IMR-90 (cell line): Measurements from ENCODE around the gene RIPOR2. TPM values are rescaled to one million over a fixed set of nuclear protein-coding genes. Genes with fewer than 3 reads are reported as not detected.

Experiments used
- ATAC-seq: fragments of 200-7000 bp; cut with Tn5 transposase; 2 replicates; pipeline ENCODE4 v1.9.1; 2020; ENCODE audit warnings: low read depth, mild to moderate bottlenecking, moderate library complexity
- BruUV-seq: library from RNA; stranded (reverse); fragments of 400-500 nt; replicated peaks from 2 replicates; lab custom pipeline; 2021; lab: Mats Ljungman, UMichigan
- CTCF ChIA-PET: fragments of 300-600 bp; formaldehyde crosslinking; extraction: SDS; loops from one replicate; lab custom pipeline; 2021; ENCODE audit warnings: antibody characterized with exemption; lab: Yijun Ruan, JAX
- POLR2A ChIA-PET: fragments of 300-600 bp; sonication (Branson Sonifier 250); formaldehyde crosslinking; loops from one replicate; lab custom pipeline; 2022; ENCODE audit warnings: antibody characterized with exemption; ENCODE audit not compliant: unreplicated experiment; lab: Charles Lee
- DNase-seq: peaks from one replicate; pipeline ENCODE4 v3.0.0; 2013
- H2AFZ ChIP-seq: replicated peaks from 2 replicates; pipeline ENCODE3; 2013; ENCODE audit warnings: low read length, mild to moderate bottlenecking; ENCODE audit not compliant: poor library complexity
- H2AK5ac ChIP-seq: 2 replicates; pipeline ENCODE4 v1.6.1; 2013; ENCODE audit warnings: low read depth, low read length, inconsistent platforms
- H2AK9ac ChIP-seq: replicated peaks from 2 replicates; pipeline ENCODE3; 2013; ENCODE audit warnings: mild to moderate bottlenecking, low read depth, low read length, moderate library complexity; ENCODE audit not compliant: poor library complexity
- H2BK120ac ChIP-seq: 2 replicates; pipeline ENCODE4 v1.6.1; 2013; ENCODE audit warnings: low read depth, low read length, inconsistent platforms
- H2BK15ac ChIP-seq: 3 replicates; pipeline ENCODE4 v1.6.1; 2013; ENCODE audit warnings: low read depth, low read length, inconsistent platforms
- H2BK20ac ChIP-seq: 2 replicates; pipeline ENCODE4 v1.6.1; 2013; ENCODE audit warnings: low read depth, mild to moderate bottlenecking, inconsistent platforms, low read length, moderate library complexity
- H2BK5ac ChIP-seq: 2 replicates; pipeline ENCODE4 v1.6.1; 2013; ENCODE audit warnings: mild to moderate bottlenecking, low read depth, low read length, inconsistent platforms; ENCODE audit not compliant: poor library complexity, severe bottlenecking
- H3K14ac ChIP-seq: replicated peaks from 2 replicates; pipeline ENCODE4 v1.6.1; 2013; ENCODE audit warnings: low read depth, low read length, inconsistent platforms
- H3K18ac ChIP-seq: 2 replicates; pipeline ENCODE4 v1.6.1; 2013; ENCODE audit warnings: low read depth, low read length, control low read depth
- H3K23ac ChIP-seq: 2 replicates; pipeline ENCODE4 v1.6.1; 2013; ENCODE audit warnings: low read depth, low read length, inconsistent platforms
- H3K27ac ChIP-seq: 2 replicates; pipeline ENCODE4 v1.5.1; 2013; ENCODE audit warnings: mild to moderate bottlenecking, control low read depth, low read length; ENCODE audit not compliant: insufficient read depth
- H3K27me3 ChIP-seq: 2 replicates; pipeline ENCODE4 v1.6.1; 2013; ENCODE audit warnings: low read length; ENCODE audit not compliant: control insufficient read depth, insufficient read depth
- H3K36me3 ChIP-seq: 2 replicates; pipeline ENCODE4 v1.6.1; 2013; ENCODE audit warnings: low read length, mixed read lengths; ENCODE audit not compliant: control insufficient read depth, insufficient read depth
- H3K4ac ChIP-seq: 2 replicates; pipeline ENCODE4 v1.6.1; 2013; ENCODE audit warnings: low read depth, low read length, inconsistent platforms
- H3K4me1 ChIP-seq: 2 replicates; pipeline ENCODE4 v1.6.1; 2013; ENCODE audit warnings: low read length, mixed read lengths; ENCODE audit not compliant: control insufficient read depth, insufficient read depth
- H3K4me2 ChIP-seq: 2 replicates; pipeline ENCODE4 v1.6.1; 2013; ENCODE audit warnings: low read depth, mild to moderate bottlenecking, control low read depth, low read length, moderate library complexity
- H3K4me3 ChIP-seq: 2 replicates; pipeline ENCODE4 v1.5.1; 2013; ENCODE audit warnings: low read depth, mild to moderate bottlenecking, control low read depth, low read length, moderate library complexity; ENCODE audit not compliant: insufficient read depth
- H3K56ac ChIP-seq: 2 replicates; pipeline ENCODE4 v1.6.1; 2013; ENCODE audit warnings: low read length, inconsistent platforms; ENCODE audit not compliant: insufficient read depth; ENCODE audit errors: extremely low read depth
- H3K79me1 ChIP-seq, 2 experiments: 2 replicates each; pipeline ENCODE4 v1.6.1; 2013; ENCODE audit warnings: low read length in 2 of 2, inconsistent platforms in 1 of 2, low read depth in 1 of 2
- H3K9ac ChIP-seq: 2 replicates; pipeline ENCODE4 v1.6.1; 2013; ENCODE audit warnings: low read depth, low read length, control low read depth
- H3K9me1 ChIP-seq: 2 replicates; pipeline ENCODE4 v1.6.1; 2013; ENCODE audit warnings: low read length, inconsistent platforms; ENCODE audit not compliant: insufficient read depth
- H3K9me3 ChIP-seq: 2 replicates; pipeline ENCODE4 v1.6.1; 2013; ENCODE audit warnings: low read length; ENCODE audit not compliant: control insufficient read depth, insufficient read depth
- H4K20me1 ChIP-seq: 2 replicates; pipeline ENCODE4 v1.6.1; 2013; ENCODE audit warnings: low read length, inconsistent platforms; ENCODE audit not compliant: insufficient read depth
- H4K5ac ChIP-seq: 2 replicates; pipeline ENCODE4 v1.6.1; 2013; ENCODE audit warnings: mild to moderate bottlenecking, low read depth, low read length, control low read depth
- H4K8ac ChIP-seq, 2 experiments: 2 replicates each; pipeline ENCODE4 v1.6.1; 2013; ENCODE audit warnings: low read depth in 2 of 2, low read length in 2 of 2, control low read depth in 1 of 2, inconsistent platforms in 1 of 2
- H4K91ac ChIP-seq: 2 replicates; pipeline ENCODE4 v1.6.1; 2013; ENCODE audit warnings: low read depth, low read length, inconsistent platforms; ENCODE audit not compliant: insufficient read depth
- BHLHE40 ChIP-seq: fragments of 150-350 bp; IDR thresholded peaks from 2 replicates; pipeline ENCODE4 v1.6.1; 2016; ENCODE audit warnings: mild to moderate bottlenecking, low read depth, low read length
- CEBPB ChIP-seq: IDR thresholded peaks from 2 replicates; pipeline ENCODE4 v1.6.1; 2012; ENCODE audit warnings: low read depth, low read length, improper control_type of control experiment
- CHD1 ChIP-seq: IDR thresholded peaks from 2 replicates; pipeline ENCODE4 v1.6.1; 2012; ENCODE audit warnings: low read depth, low read length, improper control_type of control experiment
- CTCF ChIP-seq: conservative IDR thresholded peaks from 2 replicates; pipeline ENCODE4 v1.5.1; 2012; ENCODE audit warnings: mild to moderate bottlenecking, low read depth, low read length, improper control_type of control experiment
- ELK1 ChIP-seq: fragments of 150-350 bp; IDR thresholded peaks from 2 replicates; pipeline ENCODE4 v1.6.1; 2016; ENCODE audit warnings: low read depth, mild to moderate bottlenecking, low read length, moderate library complexity, borderline replicate concordance
- FOS ChIP-seq: fragments of 150-350 bp; IDR thresholded peaks from 2 replicates; pipeline ENCODE4 v1.6.1; 2016; ENCODE audit warnings: low read depth, low read length
- MAFK ChIP-seq: IDR thresholded peaks from 2 replicates; pipeline ENCODE4 v1.6.1; 2012; ENCODE audit warnings: low read depth, low read length, improper control_type of control experiment
- MAZ ChIP-seq: IDR thresholded peaks from 2 replicates; pipeline ENCODE4 v1.6.1; 2012; ENCODE audit warnings: low read depth, mild to moderate bottlenecking, low read length, improper control_type of control experiment, moderate library complexity, borderline replicate concordance
- MXI1 ChIP-seq: IDR thresholded peaks from 2 replicates; pipeline ENCODE4 v1.6.1; 2012; ENCODE audit warnings: low read depth, mild to moderate bottlenecking, low read length, moderate library complexity, borderline replicate concordance
- NFE2L2 ChIP-seq: fragments of 150-350 bp; IDR thresholded peaks from 2 replicates; pipeline ENCODE4 v1.6.1; 2016; ENCODE audit warnings: low read depth, mild to moderate bottlenecking, low read length
- POLR2A ChIP-seq: IDR thresholded peaks from 2 replicates; pipeline ENCODE4 v1.6.1; 2012; ENCODE audit warnings: mild to moderate bottlenecking, low read depth, low read length
- RAD21 ChIP-seq: IDR thresholded peaks from 2 replicates; pipeline ENCODE4 v1.6.1; 2012; ENCODE audit warnings: low read length, improper control_type of control experiment
- RCOR1 ChIP-seq: IDR thresholded peaks from 2 replicates; pipeline ENCODE4 v1.6.1; 2012; ENCODE audit warnings: mild to moderate bottlenecking, low read length, improper control_type of control experiment; ENCODE audit not compliant: insufficient replicate concordance
- RFX5 ChIP-seq: IDR thresholded peaks from 2 replicates; pipeline ENCODE4 v1.8.0; 2012; ENCODE audit warnings: low read depth, mild to moderate bottlenecking, low read length, moderate library complexity
- SMC3 ChIP-seq: fragments of 150-350 bp; IDR thresholded peaks from 2 replicates; pipeline ENCODE4 v1.6.1; 2016; ENCODE audit warnings: low read depth, mild to moderate bottlenecking, antibody characterized with exemption, low read length, moderate library complexity
- USF2 ChIP-seq: fragments of 150-350 bp; IDR thresholded peaks from 2 replicates; pipeline ENCODE4 v1.6.1; 2017; ENCODE audit warnings: mild to moderate bottlenecking, antibody characterized with exemption, low read length, low read depth
- WGBS, 2 experiments: methylation state at CpG; one replicate each; pipeline versions ENCODE4 v1.1.5 to v1.1.7; 2013; ENCODE audit warnings: missing lambda C conversion rate in 2 of 2; ENCODE audit not compliant: insufficient read length in 1 of 2; ENCODE audit errors: extremely low coverage in 2 of 2; 5-methylcytosine and 5-hydroxymethylcytosine counted together
- dilution Hi-C: fragments of 300-500 bp; cut with HindIII; formaldehyde crosslinking; loops from one replicate; pipeline ENCODE4 v1.14.3; 2018; ENCODE audit warnings: low sequenced_read_pairs; ENCODE audit not compliant: unreplicated experiment
- in situ Hi-C: fragments of 300-500 bp; cut with MboI; formaldehyde crosslinking; loops from 3 replicates; pipeline ENCODE4 v1.14.3; 2019; ENCODE audit warnings: low sequenced_read_pairs, inconsistent platforms, mixed read lengths
- intact Hi-C: fragments of 100-400 bp; cut with micrococcal nuclease; formaldehyde crosslinking; loops from 2 replicates; pipeline ENCODE4 v1.10.0; 2022
- polyA plus RNA-seq, 3 experiments: library from polyadenylated mRNA; depleted of rRNA; stranded (reverse); fragments of >200 nt; gene quantifications; 2 replicates each; pipeline ENCODE4 v1.2.3, GENCODE V29; 2012; ENCODE audit warnings: low replicate concordance in 1 of 3
- total RNA-seq: library from RNA; depleted of rRNA; stranded (reverse); fragments of >200 nt; gene quantifications from 2 replicates; pipeline ENCODE4 v1.2.3, GENCODE V29; 2012

RIPOR2 gene
- total and polyA plus RNA-seq, 2 of the 4 experiments (the other 2 are of a cell fraction): 1.1 to 1.2 TPM

- Histone ChIP-seq H3K79me1 (no peaks in the 10 kb centered on the region; a peak in 1 of 4 replicates), H2BK15ac (no peak overlapping the region), H3K36me3 (peaks cover 12% of the 10 kb centered on the region), H2AK5ac (no peak overlapping the region), H3K9me3 (peaks cover 10% of the 10 kb centered on the region), H2AFZ (no peak overlapping the region), H3K27me3 (no peaks in the 10 kb centered on the region), H3K9me1 (0 out of 2 replicates have a peak, but pooled peaks cover 1% of the 10 kb centered on the region), H2BK5ac (no peak overlapping the region), H4K8ac (no peak overlapping the region), H4K5ac (no peak overlapping the region), H3K56ac (no peak overlapping the region), H3K4me3 (no peak overlapping the region), H3K4ac (no peak overlapping the region), H3K23ac (no peak overlapping the region), H4K91ac (no peak overlapping the region), H3K4me2 (no peak overlapping the region), H2BK120ac (no peak overlapping the region), H3K4me1 (no peaks in the 10 kb centered on the region), H3K9ac (no peak overlapping the region), H3K27ac (no peak overlapping the region), H4K20me1 (no peaks in the 10 kb centered on the region), H3K18ac (no peak overlapping the region), H2AK9ac (no peak overlapping the region), H2BK20ac (no peak overlapping the region), H3K14ac (no peak overlapping the region)
- BruUV-seq: no TSS peak
- TF ChIP-seq MAZ: no peak
- TF ChIP-seq NFE2L2: no peak
- TF ChIP-seq USF2: no peak
- TF ChIP-seq BHLHE40: no peak
- no peak for TF ChIP-seq CHD1
- no peak for TF ChIP-seq POLR2A
- TF ChIP-seq ELK1: no peak
- no peak for TF ChIP-seq CTCF
- no peak for TF ChIP-seq RFX5
- TF ChIP-seq MXI1: no peak
- TF ChIP-seq SMC3: no peak
- TF ChIP-seq FOS: no peak
- no peak for TF ChIP-seq RAD21
- TF ChIP-seq CEBPB: no peak
- no peak for TF ChIP-seq RCOR1
- no peak for TF ChIP-seq MAFK
- no peak for ATAC-seq
- WGBS, 2 experiments: no CpG with 5 or more reads among the region's 9 CpGs
- DNase-seq: no peak
- ChIA-PET CTCF (no interaction called here), POLR2A (no interaction called here)
- in situ Hi-C loops: no loop called here
- dilution Hi-C loops: no loop called here
- intact Hi-C loops: no loop called here
These were observed 60.2 kb downstream of the RIPOR2 start for GRCh38 chr6:24875534-24875901.
